ENCODE data around the gene LUC7L2.
"Not testable (repeated sequence)": the region's sequence is repeated elsewhere in the genome, so short reads cannot be mapped to it uniquely, and the experiment has no call there.

LUC7L2 gene

GRCh38 chr7:139426258-139427028 is 66.7 kb downstream of the LUC7L2 start:
- TF ChIP-seq Cebpa-rat (IDR thresholded peaks at IDR 0.05): no peak
- Histone ChIP-seq H3K27ac (no peak overlapping the region), H3K4me3 (no peak overlapping the region), H3K4me2 (no peak overlapping the region), H3K9ac (no peak overlapping the region), H3K4me1 (peaks cover 0 to 5% (median 0%) of the 10 kb centered on the region in 10 experiments; a peak in 1 of 20 replicates), H4K20me1 (peaks cover 5 to 33% (median 24%) of the 10 kb centered on the region in 11 experiments; a peak in 15 of 22 replicates), H3K27me3 (no peaks in the 10 kb centered on the region), H3K9me3 (replicated peaks in 1 of 11) (no peaks in the 10 kb centered on the region), H3K36me3 (peaks cover 60 to 83% (median 70%) of the 10 kb centered on the region in 11 experiments)

- no peak for TF ChIP-seq Cebpa-rat (IDR thresholded peaks at IDR 0.05)
- Histone ChIP-seq H3K27ac (no peak overlapping the region), H3K36me3 (peaks cover 54 to 80% (median 64%) of the 10 kb centered on the region in 11 experiments), H3K27me3 (no peaks in the 10 kb centered on the region), H3K4me3 (no peak overlapping the region), H3K9ac (no peak overlapping the region), H3K9me3 (replicated peaks in 1 of 11) (no peaks in the 10 kb centered on the region), H4K20me1 (peaks cover 3 to 31% (median 21%) of the 10 kb centered on the region in 11 experiments; a peak in 15 of 22 replicates), H3K4me2 (no peak overlapping the region), H3K4me1 (peaks cover 0 to 7% (median 0%) of the 10 kb centered on the region in 10 experiments; a peak in 1 of 20 replicates)
Measured at GRCh38 chr7:139427029-139427420, 67.3 kb downstream of the LUC7L2 start.

- TF ChIP-seq Cebpa-rat (IDR thresholded peaks at IDR 0.05): no peak
- H3K9ac ChIP-seq: no peak overlapping the region
Measured at GRCh38 chr7:139427788-139428187, 68.1 kb downstream of the LUC7L2 start.

GRCh38 chr7:139429735-139430134 is 70.0 kb downstream of the LUC7L2 start:
- Histone ChIP-seq H3K4me1 (peaks cover 5 to 15% (median 9%) of the 10 kb centered on the region in 10 experiments; a peak in 15 of 20 replicates), H3K36me3 (peaks cover 28 to 67% (median 47%) of the 10 kb centered on the region in 11 experiments; a peak in 20 of 22 replicates), H4K20me1 (peaks cover 0 to 17% (median 0%) of the 10 kb centered on the region in 11 experiments; a peak in 9 of 22 replicates)
- not testable (repeated sequence) for H3K27ac ChIP-seq; H3K9me3 ChIP-seq (replicated peaks in 1 of 11); H3K4me2 ChIP-seq; H3K27me3 ChIP-seq; H3K9ac ChIP-seq; H3K4me3 ChIP-seq

More at GRCh38 chr7:139427788-139428187, 68.1 kb downstream of the LUC7L2 start:
- peaks cover 47 to 80% (median 59%) of the 10 kb centered on the region in 11 experiments for H3K36me3 ChIP-seq
- H3K9me3 ChIP-seq (replicated peaks in 1 of 11): no peaks in the 10 kb centered on the region
- peaks cover 0 to 24% (median 13%) of the 10 kb centered on the region in 11 experiments; a peak in 15 of 22 replicates for H4K20me1 ChIP-seq
- H3K4me3 ChIP-seq: no peak overlapping the region
- H3K4me2 ChIP-seq: no peak overlapping the region
- no peaks in the 10 kb centered on the region for H3K27me3 ChIP-seq
- H3K27ac ChIP-seq: no peak overlapping the region
- peaks cover 0 to 7% (median 0%) of the 10 kb centered on the region in 10 experiments; a peak in 1 of 20 replicates for H3K4me1 ChIP-seq

- H3K9me3 ChIP-seq (replicated peaks in 1 of 11): no peaks in the 10 kb centered on the region
- no peak overlapping the region for H3K9ac ChIP-seq
- H4K20me1 ChIP-seq: peaks cover 0 to 17% (median 0%) of the 10 kb centered on the region in 11 experiments; a peak in 9 of 22 replicates
- H3K27ac ChIP-seq: no peak overlapping the region
- H3K4me2 ChIP-seq: no peak overlapping the region
- no peak overlapping the region for H3K4me3 ChIP-seq
- H3K36me3 ChIP-seq: peaks cover 23 to 66% (median 42%) of the 10 kb centered on the region in 11 experiments; a peak in 20 of 22 replicates
- H3K27me3 ChIP-seq: no peaks in the 10 kb centered on the region
- H3K4me1 ChIP-seq: peaks cover 5 to 15% (median 9%) of the 10 kb centered on the region in 10 experiments; a peak in 15 of 20 replicates
- no peak for TF ChIP-seq Cebpa-rat (IDR thresholded peaks at IDR 0.05)
Measured at GRCh38 chr7:139430443-139430842, 70.7 kb downstream of the LUC7L2 start.

GRCh38 chr7:139431010-139431409 is 71.3 kb downstream of the LUC7L2 start:
- Histone ChIP-seq H3K27me3 (no peaks in the 10 kb centered on the region), H3K4me3 (no peak overlapping the region), H3K4me2 (no peak overlapping the region), H3K9ac (no peak overlapping the region), H3K9me3 (replicated peaks in 1 of 11) (no peaks in the 10 kb centered on the region), H4K20me1 (peaks cover 0 to 17% (median 0%) of the 10 kb centered on the region in 11 experiments; a peak in 9 of 22 replicates), H3K27ac (no peak overlapping the region; a peak in 1 of 22 replicates), H3K4me1 (peaks cover 5 to 15% (median 9%) of the 10 kb centered on the region in 10 experiments; a peak in 15 of 20 replicates), H3K36me3 (peaks cover 18 to 66% (median 37%) of the 10 kb centered on the region in 11 experiments; a peak in 19 of 22 replicates)
- no peak for TF ChIP-seq Cebpa-rat (IDR thresholded peaks at IDR 0.05)

GRCh38 chr7:139431459-139431858 is 71.8 kb downstream of the LUC7L2 start:
- no peaks in the 10 kb centered on the region; a peak in 1 of 22 replicates for H3K9me3 ChIP-seq (replicated peaks in 1 of 11)
- no peak overlapping the region for H3K9ac ChIP-seq
- H3K4me2 ChIP-seq: no peak overlapping the region
- TF ChIP-seq Cebpa-rat (IDR thresholded peaks at IDR 0.05): no peak
- no peak overlapping the region; a peak in 1 of 22 replicates for H3K27ac ChIP-seq
- H4K20me1 ChIP-seq: peaks cover 0 to 13% (median 0%) of the 10 kb centered on the region in 11 experiments; a peak in 9 of 22 replicates
- H3K36me3 ChIP-seq: peaks cover 14 to 66% (median 35%) of the 10 kb centered on the region in 11 experiments; a peak in 20 of 22 replicates
- peaks cover 5 to 15% (median 9%) of the 10 kb centered on the region in 10 experiments; a peak in 15 of 20 replicates for H3K4me1 ChIP-seq
- H3K4me3 ChIP-seq: no peak overlapping the region
- H3K27me3 ChIP-seq: no peaks in the 10 kb centered on the region

GRCh38 chr7:139436806-139437205 is 77.1 kb downstream of the LUC7L2 start:
- no peak for TF ChIP-seq Cebpa-rat (IDR thresholded peaks at IDR 0.05)
- H3K4me3 ChIP-seq: no peak overlapping the region
- H3K36me3 ChIP-seq: peaks cover 0 to 30% (median 15%) of the 10 kb centered on the region in 11 experiments; a peak in 13 of 22 replicates

GRCh38 chr7:139439375-139439774 is 79.7 kb downstream of the LUC7L2 start:
- no peaks in the 10 kb centered on the region; a peak in 1 of 22 replicates for H3K9me3 ChIP-seq (replicated peaks in 1 of 11)
- no peak for TF ChIP-seq Cebpa-rat (IDR thresholded peaks at IDR 0.05)
- no peaks in the 10 kb centered on the region for H4K20me1 ChIP-seq
- H3K36me3 ChIP-seq: peaks cover 0 to 15% (median 6%) of the 10 kb centered on the region in 11 experiments; a peak in 6 of 22 replicates
- H3K27me3 ChIP-seq: no peaks in the 10 kb centered on the region
- peaks cover 0 to 8% (median under 1%) of the 10 kb centered on the region in 10 experiments; a peak in 10 of 20 replicates for H3K4me1 ChIP-seq
- H3K4me3 ChIP-seq: no peak overlapping the region
- H3K4me2 ChIP-seq: no peak overlapping the region
- no peak overlapping the region for H3K9ac ChIP-seq
- H3K27ac ChIP-seq: no peak overlapping the region

More at GRCh38 chr7:139436806-139437205, 77.1 kb downstream of the LUC7L2 start:
- Histone ChIP-seq H3K27ac (no peak overlapping the region), H3K9ac (no peak overlapping the region), H3K9me3 (replicated peaks in 1 of 11) (no peaks in the 10 kb centered on the region; a peak in 1 of 22 replicates), H4K20me1 (no peaks in the 10 kb centered on the region), H3K27me3 (no peaks in the 10 kb centered on the region), H3K4me1 (peaks cover 5 to 11% (median 9%) of the 10 kb centered on the region in 10 experiments; a peak in 15 of 20 replicates), H3K4me2 (no peak overlapping the region)
